GM23338 (cell line): ENCODE data around the gene HTR3B. TPM values are rescaled to one million over a fixed set of nuclear protein-coding genes. Genes with fewer than 3 reads are reported as not detected.

Source experiments
- ATAC-seq: fragments of 200-7000 bp; cut with Tn5 transposase; 3 replicates; pipeline ENCODE4 v1.9.1; 2020
- DNase-seq: peaks from one replicate; pipeline ENCODE4 v3.0.0-alpha.2; 2015; ENCODE audit warnings: low spot score
- H2AFZ ChIP-seq: fragments of 200-600 bp; sonication (generic); 2 replicates; pipeline ENCODE4 v1.8.0; 2016; ENCODE audit warnings: antibody characterized with exemption, mild to moderate bottlenecking, moderate library complexity
- H3F3A ChIP-seq: fragments of 200-600 bp; sonication (generic); replicated peaks from 2 replicates; pipeline ENCODE4 v1.8.0; 2017; ENCODE audit warnings: antibody characterized with exemption, mixed run types, low read depth
- H3K27ac ChIP-seq: fragments of 200-600 bp; sonication (generic); 2 replicates; pipeline ENCODE4 v1.6.1; 2016; ENCODE audit warnings: low read depth
- H3K27me3 ChIP-seq: fragments of 200-600 bp; sonication (generic); 2 replicates; pipeline ENCODE4 v1.8.0; 2016; ENCODE audit warnings: mild to moderate bottlenecking, mixed run types, moderate library complexity; ENCODE audit not compliant: insufficient read depth
- H3K36me3 ChIP-seq: fragments of 200-600 bp; sonication (generic); 2 replicates; pipeline ENCODE4 v1.8.0; 2016; ENCODE audit warnings: mild to moderate bottlenecking; ENCODE audit not compliant: insufficient read depth
- H3K4me1 ChIP-seq: fragments of 200-600 bp; sonication (generic); 2 replicates; pipeline ENCODE4 v1.8.0; 2016; ENCODE audit warnings: mild to moderate bottlenecking, moderate library complexity; ENCODE audit not compliant: insufficient read depth
- H3K4me2 ChIP-seq: fragments of 200-600 bp; sonication (generic); 2 replicates; pipeline ENCODE4 v1.7.1; 2017; ENCODE audit warnings: mixed run types
- H3K4me3 ChIP-seq: fragments of 200-600 bp; sonication (generic); 2 replicates; pipeline ENCODE4 v1.6.1; 2016; ENCODE audit warnings: mixed run types
- H3K79me2 ChIP-seq: fragments of 200-600 bp; sonication (generic); replicated peaks from 2 replicates; pipeline ENCODE4 v1.8.0; 2017; ENCODE audit warnings: mild to moderate bottlenecking; ENCODE audit not compliant: insufficient read depth
- H3K9me2 ChIP-seq: fragments of 200-600 bp; sonication (generic); 2 replicates; pipeline ENCODE4 v1.8.0; 2017; ENCODE audit not compliant: insufficient read depth
- H4K20me1 ChIP-seq: fragments of 200-600 bp; sonication (generic); replicated peaks from 2 replicates; pipeline ENCODE4 v1.8.0; 2017; ENCODE audit warnings: mild to moderate bottlenecking; ENCODE audit not compliant: insufficient read depth
- H3K27ac Mint-ChIP-seq: 2 replicates; pipeline ENCODE4 v1.8.0; 2020; ENCODE audit warnings: inconsistent platforms, mild to moderate bottlenecking, moderate library complexity, mixed read lengths
- H3K27me3 Mint-ChIP-seq: 3 replicates; pipeline ENCODE4 v1.8.0; 2022; ENCODE audit warnings: low read depth, mild to moderate bottlenecking, moderate library complexity, mixed read lengths, inconsistent platforms; ENCODE audit not compliant: insufficient read depth, poor library complexity
- H3K36me3 Mint-ChIP-seq: 3 replicates; pipeline ENCODE4 v1.8.0; 2021; ENCODE audit warnings: low read depth, mild to moderate bottlenecking, inconsistent platforms, moderate library complexity, mixed read lengths
- H3K4me1 Mint-ChIP-seq: 3 replicates; pipeline ENCODE4 v1.8.0; 2020; ENCODE audit warnings: mild to moderate bottlenecking, inconsistent platforms, mixed read lengths
- H3K4me3 Mint-ChIP-seq: 3 replicates; pipeline ENCODE4 v1.8.0; 2021; ENCODE audit warnings: moderate library complexity, mild to moderate bottlenecking, inconsistent platforms, mixed read lengths
- H3K9me3 Mint-ChIP-seq: 3 replicates; pipeline ENCODE4 v1.8.0; 2020; ENCODE audit warnings: moderate library complexity, mild to moderate bottlenecking, inconsistent platforms, mixed read lengths
- CREB1 ChIP-seq: fragments of 250-450 bp; sonication (Bioruptor Pico); IDR thresholded peaks from 2 replicates; pipeline ENCODE4 v1.5.0; 2020; ENCODE audit warnings: low read depth, mild to moderate bottlenecking, moderate library complexity
- CTCF ChIP-seq, 2 experiments: fragments of 200-600 bp in 1 of 2; sonication (generic) in 1 of 2; conservative IDR thresholded peaks; 2 replicates each; pipeline versions ENCODE4 v1.5.1 to v1.6.1; 2016 to 2017; ENCODE audit warnings: antibody characterized with exemption in 2 of 2, low read depth in 2 of 2, mild to moderate bottlenecking in 2 of 2, moderate library complexity in 1 of 2
- EZH2 ChIP-seq: fragments of 200-600 bp; sonication (generic); IDR thresholded peaks from one replicate; pipeline ENCODE4 v1.8.0; 2017; ENCODE audit warnings: antibody characterized with exemption, mild to moderate bottlenecking, low read depth; ENCODE audit not compliant: unreplicated experiment
- EZH2phosphoT487 ChIP-seq: fragments of 200-600 bp; sonication (generic); IDR thresholded peaks from one replicate; pipeline ENCODE4 v1.8.1; 2018; ENCODE audit warnings: antibody characterized with exemption; ENCODE audit not compliant: unreplicated experiment
- JUNB ChIP-seq: IDR thresholded peaks from one replicate; pipeline ENCODE4 v1.6.1; 2016; ENCODE audit warnings: antibody characterized with exemption; ENCODE audit not compliant: unreplicated experiment
- REST ChIP-seq: IDR thresholded peaks from one replicate; pipeline ENCODE4 v1.6.1; 2018; ENCODE audit warnings: antibody characterized with exemption; ENCODE audit not compliant: unreplicated experiment
- STAT1 ChIP-seq: IDR thresholded peaks from one replicate; pipeline ENCODE4 v1.6.1; 2016; ENCODE audit warnings: antibody characterized with exemption; ENCODE audit not compliant: unreplicated experiment
- ZNF114 ChIP-seq: fragments of 250-450 bp; sonication (Bioruptor Pico); IDR thresholded peaks from 2 replicates; pipeline ENCODE4 v1.5.0; 2020; ENCODE audit warnings: mild to moderate bottlenecking, moderate library complexity
- ZNF331 ChIP-seq: fragments of 250-450 bp; sonication (Bioruptor Pico); IDR thresholded peaks from 2 replicates; pipeline ENCODE4 v1.5.0; 2020; ENCODE audit warnings: low read depth, mild to moderate bottlenecking, moderate library complexity
- polyA plus RNA-seq: library from polyadenylated mRNA; unstranded; fragments of >200 nt; fragmentation: Nextera tagmentation; extraction: Ambion mirVana; gene quantifications from 2 replicates; pipeline ENCODE4 v1.2.1, GENCODE V29; 2016
- total RNA-seq: library from RNA; depleted of rRNA; stranded (reverse); fragments of >200 nt; shearing (Covaris generic); gene quantifications from 2 replicates; pipeline ENCODE4 v1.2.3, GENCODE V29; 2014
- TF ChIP-seq, protein P1 (sequence below): fragments of 250-450 bp; sonication (Bioruptor Pico); IDR thresholded peaks from 2 replicates; pipeline ENCODE4 v1.5.0; 2020; ENCODE audit warnings: mild to moderate bottlenecking, moderate library complexity
- TF ChIP-seq, protein P2 (sequence below): IDR thresholded peaks from 2 replicates; pipeline ENCODE4 v1.6.1; 2016; ENCODE audit warnings: antibody characterized with exemption

The HTR3B gene
- total and polyA plus RNA-seq, 2 experiments from 2014 or later, result not detected

GRCh38 chr11:113880971-113881370 lies 23.6 kb upstream of the HTR3B start:
- DNase-seq (no peak), ATAC-seq (no peak)
- Mint-ChIP-seq H3K9me3 (peaks cover 15% of the 10 kb centered on the region; the same call in 2 of the 3 replicates), H3K27me3 (peaks cover 3% of the 10 kb centered on the region), H3K4me3 (no peak overlapping the region), H3K4me1 (peaks cover 17% of the 10 kb centered on the region), H3K36me3 (no peaks in the 10 kb centered on the region; the same call in 1 of the 3 replicates), H3K27ac (no peak overlapping the region)
- H3K27me3 ChIP-seq, result no peaks in the 10 kb centered on the region
- H3K79me2 ChIP-seq, result no peaks in the 10 kb centered on the region
- H3K4me3 ChIP-seq, result no peak overlapping the region
- H4K20me1 ChIP-seq, result no peaks in the 10 kb centered on the region
- H3K4me2 ChIP-seq, result no peak overlapping the region
- no peak overlapping the region for H2AFZ ChIP-seq
- no peak overlapping the region for H3K27ac ChIP-seq
- no peaks in the 10 kb centered on the region for H3K9me2 ChIP-seq
- 0 out of 2 replicates have a peak, but pooled peaks cover 6% of the 10 kb centered on the region for H3F3A ChIP-seq
- peaks cover 15% of the 10 kb centered on the region; the same call in 1 of the 2 replicates for H3K4me1 ChIP-seq
- H3K36me3 ChIP-seq, result no peaks in the 10 kb centered on the region; the same call in 1 of the 2 replicates
- TF ChIP-seq REST (no peak), JUNB (no peak), CREB1 (no peak), CTCF (conservative IDR thresholded peaks at IDR 0.05; ENCODE audit: low read depth in 2 of 2) (no peak), ZNF331 (CRISPR knock-in tag) (no peak), EZH2 (no peak), EZH2phosphoT487 (no peak), ZNF114 (CRISPR knock-in tag) (no peak), STAT1 (no peak)
- TF ChIP-seq, protein P1, sequence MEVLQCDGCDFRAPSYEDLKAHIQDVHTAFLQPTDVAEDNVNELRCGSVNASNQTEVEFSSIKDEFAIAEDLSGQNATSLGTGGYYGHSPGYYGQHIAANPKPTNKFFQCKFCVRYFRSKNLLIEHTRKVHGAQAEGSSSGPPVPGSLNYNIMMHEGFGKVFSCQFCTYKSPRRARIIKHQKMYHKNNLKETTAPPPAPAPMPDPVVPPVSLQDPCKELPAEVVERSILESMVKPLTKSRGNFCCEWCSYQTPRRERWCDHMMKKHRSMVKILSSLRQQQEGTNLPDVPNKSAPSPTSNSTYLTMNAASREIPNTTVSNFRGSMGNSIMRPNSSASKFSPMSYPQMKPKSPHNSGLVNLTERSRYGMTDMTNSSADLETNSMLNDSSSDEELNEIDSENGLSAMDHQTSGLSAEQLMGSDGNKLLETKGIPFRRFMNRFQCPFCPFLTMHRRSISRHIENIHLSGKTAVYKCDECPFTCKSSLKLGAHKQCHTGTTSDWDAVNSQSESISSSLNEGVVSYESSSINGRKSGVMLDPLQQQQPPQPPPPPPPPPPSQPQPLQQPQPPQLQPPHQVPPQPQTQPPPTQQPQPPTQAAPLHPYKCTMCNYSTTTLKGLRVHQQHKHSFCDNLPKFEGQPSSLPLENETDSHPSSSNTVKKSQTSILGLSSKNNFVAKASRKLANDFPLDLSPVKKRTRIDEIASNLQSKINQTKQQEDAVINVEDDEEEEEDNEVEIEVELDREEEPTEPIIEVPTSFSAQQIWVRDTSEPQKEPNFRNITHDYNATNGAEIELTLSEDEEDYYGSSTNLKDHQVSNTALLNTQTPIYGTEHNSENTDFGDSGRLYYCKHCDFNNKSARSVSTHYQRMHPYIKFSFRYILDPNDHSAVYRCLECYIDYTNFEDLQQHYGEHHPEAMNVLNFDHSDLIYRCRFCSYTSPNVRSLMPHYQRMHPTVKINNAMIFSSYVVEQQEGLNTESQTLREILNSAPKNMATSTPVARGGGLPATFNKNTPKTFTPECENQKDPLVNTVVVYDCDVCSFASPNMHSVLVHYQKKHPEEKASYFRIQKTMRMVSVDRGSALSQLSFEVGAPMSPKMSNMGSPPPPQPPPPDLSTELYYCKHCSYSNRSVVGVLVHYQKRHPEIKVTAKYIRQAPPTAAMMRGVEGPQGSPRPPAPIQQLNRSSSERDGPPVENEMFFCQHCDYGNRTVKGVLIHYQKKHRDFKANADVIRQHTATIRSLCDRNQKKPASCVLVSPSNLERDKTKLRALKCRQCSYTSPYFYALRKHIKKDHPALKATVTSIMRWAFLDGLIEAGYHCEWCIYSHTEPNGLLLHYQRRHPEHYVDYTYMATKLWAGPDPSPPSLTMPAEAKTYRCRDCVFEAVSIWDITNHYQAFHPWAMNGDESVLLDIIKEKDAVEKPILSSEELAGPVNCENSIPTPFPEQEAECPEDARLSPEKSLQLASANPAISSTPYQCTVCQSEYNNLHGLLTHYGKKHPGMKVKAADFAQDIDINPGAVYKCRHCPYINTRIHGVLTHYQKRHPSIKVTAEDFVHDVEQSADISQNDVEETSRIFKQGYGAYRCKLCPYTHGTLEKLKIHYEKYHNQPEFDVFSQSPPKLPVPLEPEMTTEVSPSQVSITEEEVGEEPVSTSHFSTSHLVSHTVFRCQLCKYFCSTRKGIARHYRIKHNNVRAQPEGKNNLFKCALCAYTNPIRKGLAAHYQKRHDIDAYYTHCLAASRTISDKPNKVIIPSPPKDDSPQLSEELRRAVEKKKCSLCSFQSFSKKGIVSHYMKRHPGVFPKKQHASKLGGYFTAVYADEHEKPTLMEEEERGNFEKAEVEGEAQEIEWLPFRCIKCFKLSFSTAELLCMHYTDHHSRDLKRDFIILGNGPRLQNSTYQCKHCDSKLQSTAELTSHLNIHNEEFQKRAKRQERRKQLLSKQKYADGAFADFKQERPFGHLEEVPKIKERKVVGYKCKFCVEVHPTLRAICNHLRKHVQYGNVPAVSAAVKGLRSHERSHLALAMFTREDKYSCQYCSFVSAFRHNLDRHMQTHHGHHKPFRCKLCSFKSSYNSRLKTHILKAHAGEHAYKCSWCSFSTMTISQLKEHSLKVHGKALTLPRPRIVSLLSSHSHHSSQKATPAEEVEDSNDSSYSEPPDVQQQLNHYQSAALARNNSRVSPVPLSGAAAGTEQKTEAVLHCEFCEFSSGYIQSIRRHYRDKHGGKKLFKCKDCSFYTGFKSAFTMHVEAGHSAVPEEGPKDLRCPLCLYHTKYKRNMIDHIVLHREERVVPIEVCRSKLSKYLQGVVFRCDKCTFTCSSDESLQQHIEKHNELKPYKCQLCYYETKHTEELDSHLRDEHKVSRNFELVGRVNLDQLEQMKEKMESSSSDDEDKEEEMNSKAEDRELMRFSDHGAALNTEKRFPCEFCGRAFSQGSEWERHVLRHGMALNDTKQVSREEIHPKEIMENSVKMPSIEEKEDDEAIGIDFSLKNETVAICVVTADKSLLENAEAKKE (CRISPR knock-in tag), result no peak
- TF ChIP-seq, protein P2, sequence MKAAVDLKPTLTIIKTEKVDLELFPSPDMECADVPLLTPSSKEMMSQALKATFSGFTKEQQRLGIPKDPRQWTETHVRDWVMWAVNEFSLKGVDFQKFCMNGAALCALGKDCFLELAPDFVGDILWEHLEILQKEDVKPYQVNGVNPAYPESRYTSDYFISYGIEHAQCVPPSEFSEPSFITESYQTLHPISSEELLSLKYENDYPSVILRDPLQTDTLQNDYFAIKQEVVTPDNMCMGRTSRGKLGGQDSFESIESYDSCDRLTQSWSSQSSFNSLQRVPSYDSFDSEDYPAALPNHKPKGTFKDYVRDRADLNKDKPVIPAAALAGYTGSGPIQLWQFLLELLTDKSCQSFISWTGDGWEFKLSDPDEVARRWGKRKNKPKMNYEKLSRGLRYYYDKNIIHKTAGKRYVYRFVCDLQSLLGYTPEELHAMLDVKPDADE, result no peak
